IPS-18a (cell line): ENCODE data around the gene CPVL.

ENCODE experiments used
- H3K27ac ChIP-seq: one replicate; pipeline ENCODE4 v1.5.1; 2013; ENCODE audit warnings: low read length
- H3K27me3 ChIP-seq: one replicate; pipeline ENCODE4 v1.6.1; 2013; ENCODE audit warnings: mild to moderate bottlenecking, low read length; ENCODE audit not compliant: control insufficient read depth, insufficient read depth
- H3K36me3 ChIP-seq: one replicate; pipeline ENCODE4 v1.6.1; 2013; ENCODE audit warnings: low read depth, low read length; ENCODE audit not compliant: control insufficient read depth
- H3K4me1 ChIP-seq: one replicate; pipeline ENCODE4 v1.6.1; 2013; ENCODE audit warnings: low read depth, low read length; ENCODE audit not compliant: control insufficient read depth
- H3K4me3 ChIP-seq: one replicate; pipeline ENCODE4 v1.5.1; 2013; ENCODE audit warnings: low read length
- H3K9ac ChIP-seq: one replicate; pipeline ENCODE4 v1.6.1; 2013; ENCODE audit warnings: mild to moderate bottlenecking, low read length, moderate library complexity
- H3K9me3 ChIP-seq: one replicate; pipeline ENCODE4 v1.6.1; 2013; ENCODE audit warnings: low read depth, low read length; ENCODE audit not compliant: control insufficient read depth

The CPVL gene

GRCh38 chr7:29146057-29146706 is at the start of gene CPVL:
TSS of gene CPVL (minus strand) at chr7:29146537. CDS start at chr7:29121061, 25,476 bp downstream.
- Histone ChIP-seq H3K4me3 (peak within 1 kb of the TSS; percentile 77), H3K9ac (peak within 1 kb of the TSS; percentile 54), H3K36me3 (no peaks in the 10 kb centered on the region), H3K4me1 (peaks cover 8% of the 10 kb centered on the region), H3K27me3 (peaks cover 30% of the 10 kb centered on the region), H3K27ac (no peak within 1 kb of the TSS), H3K9me3 (no peaks in the 10 kb centered on the region)

DNA sequence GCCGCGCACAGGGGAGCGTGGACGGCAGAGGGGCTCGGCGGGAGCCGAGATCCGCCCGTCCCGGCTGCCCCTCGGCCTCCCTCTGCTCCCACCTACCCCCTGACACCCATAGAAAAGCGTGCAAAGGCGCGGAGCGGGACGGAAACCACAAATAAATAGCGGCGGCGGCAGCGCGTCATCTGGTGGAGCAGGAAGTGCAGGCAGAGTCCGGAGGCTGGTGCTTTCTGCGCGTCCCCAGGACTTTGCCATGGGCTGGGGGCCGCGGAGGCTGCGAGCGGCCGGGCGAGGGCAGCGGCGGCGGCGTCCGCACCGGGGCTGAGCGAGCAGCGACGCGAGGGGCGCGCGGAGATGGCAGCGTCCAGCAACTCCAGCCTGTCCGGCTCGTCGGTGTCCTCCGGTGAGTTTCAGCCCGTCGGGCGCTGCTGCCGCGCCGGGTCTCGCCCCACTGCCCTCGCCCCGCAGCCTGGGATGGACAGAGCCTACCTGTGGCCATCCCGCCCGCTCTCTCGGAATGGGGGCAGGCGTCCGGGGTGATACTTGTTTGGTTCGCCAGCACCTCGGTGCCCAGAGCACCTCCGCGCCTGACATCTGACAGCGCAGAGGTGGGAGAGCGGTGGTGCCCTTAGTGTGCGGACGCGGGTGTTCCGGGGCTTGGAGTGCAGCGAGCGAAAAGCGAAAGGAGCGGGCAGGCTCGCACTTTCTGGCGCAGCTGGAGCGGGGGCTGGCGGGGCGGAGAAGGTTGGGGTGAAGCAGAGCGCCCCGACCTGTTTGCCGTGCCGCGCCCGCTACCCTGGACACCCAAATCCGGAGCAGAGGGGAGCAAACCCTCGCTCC is 48.5 kb upstream of the CPVL start, which contains the start of gene CHN2:
CHN2 (plus strand) TSS at position 182 of the 834 bp plus-strand sequence.
- no peak within 1 kb of the TSS for H3K27ac ChIP-seq
- H3K9ac ChIP-seq: no peak within 1 kb of the TSS
- H3K36me3 ChIP-seq: no peaks in the 10 kb centered on the region
- H3K9me3 ChIP-seq: no peaks in the 10 kb centered on the region
- H3K27me3 ChIP-seq: peaks cover 83% of the 10 kb centered on the region
- peaks cover 22% of the 10 kb centered on the region for H3K4me1 ChIP-seq
- peak within 1 kb of the TSS; percentile 64 for H3K4me3 ChIP-seq

- Histone ChIP-seq H3K27me3 (peaks cover 83% of the 10 kb centered on the region), H3K4me3 (peak overlapping the region; percentile 64), H3K4me1 (peaks cover 26% of the 10 kb centered on the region)
Observed at GRCh38 chr7:29194206-29194593, 47.9 kb upstream of the CPVL start.

GRCh38 chr7:29193316-29194205 is 47.2 kb upstream of the CPVL start:
- no peaks in the 10 kb centered on the region for H3K9me3 ChIP-seq
- H3K4me3 ChIP-seq: peak overlapping the region; percentile 64
- H3K27me3 ChIP-seq: peaks cover 83% of the 10 kb centered on the region
- H3K27ac ChIP-seq: no peak overlapping the region
- H3K4me1 ChIP-seq: peaks cover 27% of the 10 kb centered on the region
- H3K36me3 ChIP-seq: no peaks in the 10 kb centered on the region
- H3K9ac ChIP-seq: no peak overlapping the region

More at GRCh38 chr7:29194206-29194593, 47.9 kb upstream of the CPVL start:
- H3K36me3 ChIP-seq: no peaks in the 10 kb centered on the region
- no peak overlapping the region for H3K27ac ChIP-seq
- H3K9me3 ChIP-seq: no peaks in the 10 kb centered on the region
- no peak overlapping the region for H3K9ac ChIP-seq

- peaks cover 27% of the 10 kb centered on the region for H3K4me1 ChIP-seq
- H3K27me3 ChIP-seq: peaks cover 78% of the 10 kb centered on the region
- H3K36me3 ChIP-seq: no peaks in the 10 kb centered on the region
- no peak overlapping the region for H3K27ac ChIP-seq
- no peaks in the 10 kb centered on the region for H3K9me3 ChIP-seq
- no peak overlapping the region for H3K4me3 ChIP-seq
- no peak overlapping the region for H3K9ac ChIP-seq
Observed at GRCh38 chr7:29192811-29193210, 46.5 kb upstream of the CPVL start.

DNA sequence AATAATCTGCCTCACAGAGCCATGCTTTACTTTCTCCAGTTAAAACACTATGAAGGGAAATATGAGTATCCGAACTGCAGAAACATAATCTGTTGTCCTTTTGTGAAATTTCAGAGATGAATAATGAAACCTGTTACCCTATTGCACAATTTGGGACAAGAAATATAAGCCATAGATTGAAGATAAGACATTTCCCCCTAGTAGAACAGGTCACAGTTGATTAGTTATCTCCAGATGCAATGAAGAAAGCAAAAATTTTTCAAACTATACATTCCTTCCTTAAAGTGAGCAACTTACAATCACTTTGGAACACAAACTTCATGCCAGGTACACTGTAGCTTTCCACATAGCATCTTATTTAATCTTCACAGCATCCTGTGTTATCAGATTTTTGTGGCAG is 46.0 kb upstream of the CPVL start:
- Histone ChIP-seq H3K36me3 (no peaks in the 10 kb centered on the region), H3K9ac (no peak overlapping the region), H3K27me3 (peaks cover 73% of the 10 kb centered on the region), H3K27ac (no peak overlapping the region), H3K4me3 (no peak overlapping the region), H3K4me1 (peaks cover 27% of the 10 kb centered on the region), H3K9me3 (no peaks in the 10 kb centered on the region)

DNA sequence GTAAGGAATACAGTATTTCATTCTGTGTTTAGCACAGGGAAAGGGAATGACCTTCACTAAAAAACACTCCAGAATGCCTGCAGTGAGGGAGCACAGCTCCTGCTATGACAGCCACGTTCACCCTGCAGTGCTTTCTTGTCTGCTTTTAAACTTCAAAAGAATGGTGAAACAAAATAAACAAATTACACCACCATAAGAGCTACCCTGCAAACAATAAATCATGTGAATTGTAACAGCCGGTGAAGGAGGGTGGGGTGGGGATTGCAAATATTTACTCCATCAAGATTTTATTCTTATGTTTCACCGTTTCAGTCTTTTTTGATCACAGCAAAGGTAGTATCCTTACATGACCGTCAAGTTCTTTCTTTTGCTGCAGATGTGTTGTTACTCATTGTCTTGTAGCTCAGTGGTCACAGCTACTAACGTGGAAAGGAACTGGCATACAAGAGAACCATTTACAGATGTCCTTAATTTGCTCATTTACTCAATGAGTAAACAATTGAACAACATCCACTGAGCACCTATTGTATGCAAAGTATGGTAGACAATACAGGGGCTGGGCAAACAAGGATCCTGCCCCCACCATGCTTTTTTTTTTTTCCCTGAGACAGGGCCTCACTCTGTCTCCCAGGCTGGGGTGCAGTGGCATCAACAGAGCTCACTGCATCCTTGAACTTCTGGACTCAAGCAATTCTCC is 44.2 kb upstream of the CPVL start:
- Histone ChIP-seq H3K36me3 (no peaks in the 10 kb centered on the region), H3K27me3 (peaks cover 55% of the 10 kb centered on the region), H3K9me3 (no peaks in the 10 kb centered on the region), H3K9ac (no peak overlapping the region), H3K4me1 (peaks cover 23% of the 10 kb centered on the region), H3K4me3 (peak overlapping the region; percentile 17), H3K27ac (no peak overlapping the region)

- Histone ChIP-seq H3K9me3 (no peaks in the 10 kb centered on the region), H3K4me3 (peak overlapping the region; percentile 17), H3K27me3 (peaks cover 48% of the 10 kb centered on the region), H3K9ac (no peak overlapping the region), H3K27ac (no peak overlapping the region), H3K36me3 (no peaks in the 10 kb centered on the region), H3K4me1 (peaks cover 23% of the 10 kb centered on the region)
Observed at GRCh38 chr7:29189743-29190201, 43.4 kb upstream of the CPVL start.

- no peak overlapping the region for H3K4me3 ChIP-seq
- H3K27me3 ChIP-seq: peaks cover 6% of the 10 kb centered on the region
- no peaks in the 10 kb centered on the region for H3K9me3 ChIP-seq
Observed at GRCh38 chr7:29185613-29186012, 39.3 kb upstream of the CPVL start.

GRCh38 chr7:29184599-29184998 is 38.3 kb upstream of the CPVL start:
- peaks cover 5% of the 10 kb centered on the region for H3K4me1 ChIP-seq
- H3K36me3 ChIP-seq: no peaks in the 10 kb centered on the region
- H3K9me3 ChIP-seq: no peaks in the 10 kb centered on the region
- no peak overlapping the region for H3K27ac ChIP-seq
- no peak overlapping the region for H3K9ac ChIP-seq
- no peaks in the 10 kb centered on the region for H3K27me3 ChIP-seq
- no peak overlapping the region for H3K4me3 ChIP-seq

More at GRCh38 chr7:29185613-29186012, 39.3 kb upstream of the CPVL start:
- Histone ChIP-seq H3K36me3 (no peaks in the 10 kb centered on the region), H3K4me1 (peaks cover 13% of the 10 kb centered on the region), H3K9ac (no peak overlapping the region), H3K27ac (no peak overlapping the region)
